ENCODE measurements around the gene BPNT1. TPM values are rescaled to one million over a fixed set of nuclear protein-coding genes. Genes with fewer than 3 reads are reported as not detected.

The BPNT1 gene
- total and polyA plus RNA-seq, 2 donors (not counting 3 experiments of a cell fraction or from before 2014, with no cell fraction given), result 20.3 to 29.0 TPM

- Histone ChIP-seq H3K9me1 (replicated peaks; ENCODE audit: control insufficient read depth, extremely low read depth, insufficient read depth, low read length) (no peaks in the 10 kb centered on the region), H3K4me2 (ENCODE audit: insufficient read depth, low read length) (peak overlapping the region; percentile 39), H3K27ac (ENCODE audit: insufficient read depth, low read depth, low read length) (peak overlapping the region; percentile 89), H3K9me3 (replicated peaks; ENCODE audit: control insufficient read depth, insufficient read depth, low read length) (no peaks in the 10 kb centered on the region), H3K36me3 (ENCODE audit: control insufficient read depth in 2 of 2, extremely low read depth in 1 of 2, insufficient read depth in 2 of 2, low read length in 2 of 2) (peaks cover 5 to 7% of the 10 kb centered on the region in 2 experiments), H3K79me2 (ENCODE audit: control insufficient read depth, insufficient read depth, low read length) (no peaks in the 10 kb centered on the region), H2AFZ (ENCODE audit: low read depth, low read length) (no peak overlapping the region), H3K9ac (replicated peaks; ENCODE audit: extremely low read depth, insufficient read depth, low read length) (peak overlapping the region; percentile 68), H3K27me3 (ENCODE audit: control insufficient read depth in 2 of 2, insufficient read depth in 2 of 2, low read length in 2 of 2) (no peaks in the 10 kb centered on the region), H3K4me3 (replicated peaks in 1 of 3; ENCODE audit: insufficient read depth in 1 of 3, low read depth in 1 of 3, low read length in 3 of 3) (peak overlapping the region in 1 of 3 experiments; percentile 16), H3K4me1 (ENCODE audit: control insufficient read depth, extremely low read depth, insufficient read depth, low read length) (peaks cover 7% of the 10 kb centered on the region), H4K20me1 (replicated peaks; ENCODE audit: control insufficient read depth, extremely low read depth, insufficient read depth, low read length) (no peaks in the 10 kb centered on the region)
- BruUV-seq (replicated peaks), result no TSS peak
- CTCF ChIA-PET, result interaction anchor here (0.7 to 3.5 kb wide), 9 partner anchors 10 to 151 kb away, joined by 3 to 23 read pairs (median 3); no protein-coding TSS in a partner anchor
- POLR2A ChIA-PET, result no interaction called here
- DNase-seq (ENCODE audit: low read depth, low spot score) (peak; percentile 94), FAIRE-seq (peak; percentile 83)
- intact Hi-C loops (cut with micrococcal nuclease), result loop anchor here (1.0 to 2.0 kb wide), 2 partner anchors 20 to 43 kb away; partner anchors contain the start of gene IARS2
- dilution Hi-C loops (cut with MboI; ENCODE audit: extremely low pct_ligation_motif_present, low sequenced_read_pairs), result no loop called here
- TF ChIP-seq GATA2 (IDR thresholded peaks at IDR 0.05; ENCODE audit: insufficient read depth, insufficient read length, low read depth, low read length) (no peak), FOS (IDR thresholded peaks at IDR 0.05; ENCODE audit: borderline replicate concordance, insufficient read depth, low read length) (no peak), CTCF (IDR thresholded peaks at IDR 0.05; ENCODE audit: extremely low read depth in 1 of 2, insufficient read depth in 1 of 2, low read depth in 1 of 2, low read length in 2 of 2) (no peak)
- TF ChIP-seq, protein P1, sequence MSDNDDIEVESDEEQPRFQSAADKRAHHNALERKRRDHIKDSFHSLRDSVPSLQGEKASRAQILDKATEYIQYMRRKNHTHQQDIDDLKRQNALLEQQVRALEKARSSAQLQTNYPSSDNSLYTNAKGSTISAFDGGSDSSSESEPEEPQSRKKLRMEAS (IDR thresholded peaks at IDR 0.05; ENCODE audit: insufficient read depth, insufficient read length), result no peak
Measured at GRCh38 chr1:220137019-220137786, 47.6 kb upstream of the BPNT1 start.

Measured in endothelial cell of umbilical vein (primary cell).